Cardiac muscle cell (in vitro differentiated cells and primary cell): ENCODE data around the gene UBASH3B. TPM values are rescaled to one million over a fixed set of nuclear protein-coding genes. Genes with fewer than 3 reads are reported as not detected.

Source experiments
- DNase-seq, 2 donors: peaks; one replicate each; pipeline versions ENCODE4 v3.0.0 to v3.0.0-alpha.2; 2010 to 2017; ENCODE audit warnings: low read depth in 1 of 2, low spot score in 1 of 2
- H3K27ac ChIP-seq: fragments of 200-600 bp; sonication (generic); 2 replicates; pipeline ENCODE4 v1.5.1; 2016
- H3K27me3 ChIP-seq: fragments of 200-600 bp; sonication (generic); 2 replicates; pipeline ENCODE4 v1.6.0; 2016; ENCODE audit warnings: control low read depth
- H3K36me3 ChIP-seq: fragments of 200-600 bp; sonication (generic); 2 replicates; pipeline ENCODE4 v1.5.1; 2016; ENCODE audit warnings: control low read depth
- H3K4me1 ChIP-seq: fragments of 200-600 bp; sonication (generic); 2 replicates; pipeline ENCODE4 v1.8.1; 2017; ENCODE audit warnings: low read depth, mild to moderate bottlenecking, mixed run types
- H3K4me3 ChIP-seq: fragments of 200-600 bp; sonication (generic); 2 replicates; pipeline ENCODE4 v1.5.1; 2016; ENCODE audit warnings: mild to moderate bottlenecking
- H3K9me3 ChIP-seq: fragments of 200-600 bp; sonication (generic); 2 replicates; pipeline ENCODE4 v1.5.1; 2017; ENCODE audit warnings: low read depth, mild to moderate bottlenecking, control low read depth
- polyA plus RNA-seq: library from polyadenylated mRNA; unstranded; fragments of >200 nt; fragmentation: Nextera tagmentation; extraction: Ambion mirVana; gene quantifications from 2 replicates; pipeline ENCODE4 v1.2.1, GENCODE V29; 2016
- total RNA-seq: library from RNA; depleted of rRNA; stranded (reverse); fragments of >200 nt; gene quantifications from 2 replicates; pipeline ENCODE4 v1.2.3, GENCODE V29; 2016
- TF ChIP-seq, protein P1 (sequence below): IDR thresholded peaks from 2 replicates; pipeline ENCODE4 v1.5.1; 2012; ENCODE audit warnings: low read depth, mild to moderate bottlenecking, low read length

The UBASH3B gene
- total and polyA plus RNA-seq, 2 experiments from 2014 or later = 2.7 TPM; not detected in 1

DNA sequence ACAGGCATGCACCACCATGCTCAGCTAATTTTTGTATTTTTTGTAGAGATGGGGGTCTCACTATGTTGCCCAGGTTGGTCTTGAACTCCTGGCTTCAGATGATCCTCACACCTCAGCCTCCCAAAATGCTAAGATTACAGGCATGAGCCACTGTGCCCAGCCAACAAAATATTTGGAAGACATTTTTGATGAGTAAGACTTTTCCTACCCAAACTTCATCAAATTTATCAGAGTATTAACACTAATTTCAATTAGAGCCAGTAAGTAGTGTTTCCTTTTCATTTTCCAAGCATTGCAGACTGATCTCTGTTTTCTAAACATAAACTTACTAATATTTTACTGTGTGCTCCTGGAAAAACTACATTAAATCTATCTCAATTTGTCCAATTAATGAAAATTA, 181.4 kb downstream of the UBASH3B start:
- DNase-seq = no peak
- no peaks in the 10 kb centered on the region for H3K4me1 ChIP-seq
- no peaks in the 10 kb centered on the region for H3K27me3 ChIP-seq
- no peaks in the 10 kb centered on the region for H3K36me3 ChIP-seq
- no peak overlapping the region for H3K27ac ChIP-seq
- H3K4me3 ChIP-seq = no peak overlapping the region
- H3K9me3 ChIP-seq = no peaks in the 10 kb centered on the region
- TF ChIP-seq, protein P1, sequence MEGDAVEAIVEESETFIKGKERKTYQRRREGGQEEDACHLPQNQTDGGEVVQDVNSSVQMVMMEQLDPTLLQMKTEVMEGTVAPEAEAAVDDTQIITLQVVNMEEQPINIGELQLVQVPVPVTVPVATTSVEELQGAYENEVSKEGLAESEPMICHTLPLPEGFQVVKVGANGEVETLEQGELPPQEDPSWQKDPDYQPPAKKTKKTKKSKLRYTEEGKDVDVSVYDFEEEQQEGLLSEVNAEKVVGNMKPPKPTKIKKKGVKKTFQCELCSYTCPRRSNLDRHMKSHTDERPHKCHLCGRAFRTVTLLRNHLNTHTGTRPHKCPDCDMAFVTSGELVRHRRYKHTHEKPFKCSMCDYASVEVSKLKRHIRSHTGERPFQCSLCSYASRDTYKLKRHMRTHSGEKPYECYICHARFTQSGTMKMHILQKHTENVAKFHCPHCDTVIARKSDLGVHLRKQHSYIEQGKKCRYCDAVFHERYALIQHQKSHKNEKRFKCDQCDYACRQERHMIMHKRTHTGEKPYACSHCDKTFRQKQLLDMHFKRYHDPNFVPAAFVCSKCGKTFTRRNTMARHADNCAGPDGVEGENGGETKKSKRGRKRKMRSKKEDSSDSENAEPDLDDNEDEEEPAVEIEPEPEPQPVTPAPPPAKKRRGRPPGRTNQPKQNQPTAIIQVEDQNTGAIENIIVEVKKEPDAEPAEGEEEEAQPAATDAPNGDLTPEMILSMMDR = no peak

DNA sequence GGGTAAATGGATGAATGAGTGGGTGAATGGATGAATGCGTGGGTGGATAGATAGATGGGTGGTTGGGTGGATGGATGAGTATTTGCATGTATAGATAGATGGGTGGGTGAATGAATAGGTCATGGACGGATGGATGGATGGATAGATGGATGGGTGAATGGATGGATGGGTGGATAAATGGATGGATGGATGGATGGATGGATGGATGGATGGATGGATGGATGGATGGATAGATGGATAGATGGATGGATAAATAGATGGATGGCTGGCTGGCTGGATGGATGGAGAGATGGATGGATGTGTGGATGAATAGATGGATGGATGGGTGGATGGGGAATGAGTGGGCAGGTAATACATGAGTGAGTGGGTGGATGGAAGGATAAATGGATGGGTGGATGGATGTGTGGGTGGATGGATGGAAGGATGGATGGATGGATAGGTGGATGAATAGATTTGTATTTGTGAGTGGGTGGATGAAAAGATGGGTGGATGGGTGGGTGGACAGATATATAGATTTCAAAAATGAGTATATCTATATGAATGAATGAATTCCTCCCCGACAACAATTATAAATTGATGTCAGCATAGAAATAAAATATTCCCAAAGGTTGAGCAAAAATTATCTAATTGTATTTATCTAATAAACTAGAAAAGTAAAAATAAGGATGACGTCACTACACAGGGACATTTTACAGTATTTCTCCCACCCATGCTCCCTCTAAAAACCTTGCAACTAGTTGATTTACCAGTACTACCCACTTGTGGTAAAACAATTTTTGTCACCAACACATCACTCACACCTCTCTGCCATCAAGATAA, 182.2 kb downstream of the UBASH3B start:
- H3K9me3 ChIP-seq = no peaks in the 10 kb centered on the region
- no peak for DNase-seq

DNA sequence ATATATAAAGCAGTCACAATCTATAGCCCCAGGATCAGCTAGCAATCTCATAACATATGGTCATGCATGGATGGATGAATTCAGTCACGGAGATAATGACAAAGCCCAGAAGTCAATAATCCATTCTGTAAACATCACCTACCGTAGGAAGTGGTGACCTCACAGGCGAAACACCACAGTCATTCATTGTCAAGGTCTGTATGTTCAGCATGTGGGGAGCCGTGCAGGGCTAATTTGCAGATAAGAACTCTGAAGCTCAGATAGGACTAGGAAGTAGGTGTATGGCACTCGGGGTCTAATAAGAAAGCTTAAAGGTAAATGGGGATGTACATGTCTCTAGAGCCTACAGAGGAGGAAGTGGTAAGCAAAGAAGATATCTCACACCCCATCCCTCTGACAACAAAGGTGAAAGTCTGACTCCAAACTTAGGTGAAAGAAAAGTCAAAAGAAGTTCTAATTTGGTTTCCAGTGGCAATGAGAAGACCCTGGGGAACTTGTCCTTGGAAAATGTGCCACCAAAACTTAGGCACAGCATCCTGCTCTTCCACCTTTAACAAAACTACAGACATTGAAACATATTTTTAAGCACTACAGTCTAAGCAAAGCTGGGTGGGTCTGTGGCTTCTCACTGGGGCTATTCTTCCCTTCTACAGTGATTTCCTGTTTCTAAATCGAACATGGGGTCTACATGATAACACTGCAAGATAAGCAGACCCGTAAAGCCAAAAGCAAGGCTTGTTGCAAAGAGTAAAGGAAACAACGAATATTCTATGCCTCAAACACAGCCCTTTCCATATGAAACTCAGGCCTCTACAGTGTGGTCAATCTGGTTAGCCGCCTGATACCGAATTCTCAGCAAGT, 188.0 kb downstream of the UBASH3B start:
- Histone ChIP-seq H3K4me3 (no peak overlapping the region), H3K36me3 (no peaks in the 10 kb centered on the region), H3K4me1 (no peaks in the 10 kb centered on the region), H3K27ac (no peak overlapping the region), H3K27me3 (no peaks in the 10 kb centered on the region), H3K9me3 (no peaks in the 10 kb centered on the region)
- TF ChIP-seq, protein P1 = no peak
- DNase-seq = no peak

More for the DNA sequence above, 182.2 kb downstream of the UBASH3B start:
- TF ChIP-seq, protein P1 = no peak
- Histone ChIP-seq H3K27ac (no peak overlapping the region), H3K4me1 (no peaks in the 10 kb centered on the region), H3K4me3 (no peak overlapping the region), H3K27me3 (no peaks in the 10 kb centered on the region), H3K36me3 (no peaks in the 10 kb centered on the region)

DNA sequence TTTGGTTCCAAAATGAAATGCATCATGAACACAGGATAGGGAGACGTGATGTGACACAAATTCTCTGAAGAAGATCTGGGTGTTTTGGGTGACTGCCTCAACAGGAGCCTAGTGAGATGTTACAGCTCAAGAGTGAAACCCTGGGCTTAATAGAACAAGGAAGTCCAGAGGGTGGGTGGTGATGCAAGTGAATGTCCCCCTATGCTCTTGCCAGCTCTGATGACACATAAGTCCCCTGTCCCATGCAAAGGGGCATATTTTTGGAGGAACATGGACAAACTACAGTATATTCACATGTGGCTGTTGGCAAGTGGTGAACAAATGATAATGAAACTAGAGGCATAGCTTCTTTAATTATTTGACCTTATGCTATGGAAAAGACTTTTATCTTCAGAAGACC, 191.9 kb downstream of the UBASH3B start:
- Histone ChIP-seq H3K27me3 (no peaks in the 10 kb centered on the region), H3K27ac (no peak overlapping the region), H3K4me3 (no peak overlapping the region), H3K9me3 (no peaks in the 10 kb centered on the region), H3K4me1 (no peaks in the 10 kb centered on the region), H3K36me3 (no peaks in the 10 kb centered on the region)
- no peak for DNase-seq
- TF ChIP-seq, protein P1 = no peak

DNA sequence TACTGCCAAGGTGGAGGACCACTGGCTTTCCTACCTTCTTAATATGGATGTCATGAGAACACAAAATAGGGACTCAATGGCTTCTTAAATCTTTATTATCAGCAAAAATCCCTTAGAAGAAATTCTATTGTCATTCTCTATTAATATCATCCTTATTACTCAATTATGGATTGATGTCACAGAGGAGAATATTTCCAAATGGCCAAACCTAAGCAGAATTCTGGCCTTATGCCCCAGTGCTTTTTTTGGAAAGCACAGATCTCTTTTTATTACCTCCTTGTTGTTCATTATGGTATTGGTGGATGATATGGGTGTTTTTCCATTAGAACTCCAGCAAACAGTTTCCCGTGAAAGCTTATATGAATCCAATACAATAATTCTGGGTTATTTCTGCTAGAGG, 192.7 kb downstream of the UBASH3B start:
- TF ChIP-seq, protein P1 = no peak
- no peak for DNase-seq
- H3K4me1 ChIP-seq = no peaks in the 10 kb centered on the region

More for the DNA sequence above, 192.7 kb downstream of the UBASH3B start:
- no peak overlapping the region for H3K4me3 ChIP-seq
- no peak overlapping the region for H3K27ac ChIP-seq
- no peaks in the 10 kb centered on the region for H3K36me3 ChIP-seq
- no peaks in the 10 kb centered on the region for H3K9me3 ChIP-seq
- H3K27me3 ChIP-seq = no peaks in the 10 kb centered on the region
